Thyroid gland (tissue), 4 donors: ENCODE results near the gene CLEC11A.

Experiments
- POLR2A ChIP-seq, 2 donors: fragments of 450-650 bp; IDR thresholded peaks; one replicate each; pipeline ENCODE4 v1.6.1; 2017; ENCODE audit warnings: antibody characterized with exemption in 2 of 2, mild to moderate bottlenecking in 2 of 2, moderate library complexity in 1 of 2
- TF ChIP-seq, protein P1 (sequence below), 6 experiments: fragments of 200-600 bp in 3 of 6; fragments of 450-650 bp in 3 of 6; sonication (generic) in 3 of 6; IDR thresholded peaks; one replicate each; pipeline ENCODE4 v1.5.1; 2016 to 2019; ENCODE audit warnings: antibody characterized with exemption in 6 of 6, mild to moderate bottlenecking in 2 of 6, inconsistent platforms in 1 of 6, moderate library complexity in 1 of 6

DNA sequence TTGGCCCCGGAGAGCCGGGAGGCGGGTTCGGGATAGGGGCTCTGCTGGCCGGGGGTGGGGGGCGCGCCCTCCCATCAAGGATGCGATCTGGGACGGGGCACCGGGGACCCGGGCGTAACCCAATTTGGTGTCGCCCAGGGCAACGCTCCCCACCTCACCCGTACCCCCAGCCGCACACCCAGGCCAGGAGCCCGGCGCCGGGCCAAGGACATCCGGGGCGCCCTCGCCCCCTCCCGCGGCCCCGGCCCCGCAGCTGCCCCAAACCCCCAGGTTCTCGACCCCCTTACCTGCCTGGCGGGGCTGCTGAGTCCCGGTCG, 4.1 kb upstream of the CLEC11A start:
- TF ChIP-seq, protein P1, sequence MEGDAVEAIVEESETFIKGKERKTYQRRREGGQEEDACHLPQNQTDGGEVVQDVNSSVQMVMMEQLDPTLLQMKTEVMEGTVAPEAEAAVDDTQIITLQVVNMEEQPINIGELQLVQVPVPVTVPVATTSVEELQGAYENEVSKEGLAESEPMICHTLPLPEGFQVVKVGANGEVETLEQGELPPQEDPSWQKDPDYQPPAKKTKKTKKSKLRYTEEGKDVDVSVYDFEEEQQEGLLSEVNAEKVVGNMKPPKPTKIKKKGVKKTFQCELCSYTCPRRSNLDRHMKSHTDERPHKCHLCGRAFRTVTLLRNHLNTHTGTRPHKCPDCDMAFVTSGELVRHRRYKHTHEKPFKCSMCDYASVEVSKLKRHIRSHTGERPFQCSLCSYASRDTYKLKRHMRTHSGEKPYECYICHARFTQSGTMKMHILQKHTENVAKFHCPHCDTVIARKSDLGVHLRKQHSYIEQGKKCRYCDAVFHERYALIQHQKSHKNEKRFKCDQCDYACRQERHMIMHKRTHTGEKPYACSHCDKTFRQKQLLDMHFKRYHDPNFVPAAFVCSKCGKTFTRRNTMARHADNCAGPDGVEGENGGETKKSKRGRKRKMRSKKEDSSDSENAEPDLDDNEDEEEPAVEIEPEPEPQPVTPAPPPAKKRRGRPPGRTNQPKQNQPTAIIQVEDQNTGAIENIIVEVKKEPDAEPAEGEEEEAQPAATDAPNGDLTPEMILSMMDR (IDR thresholded peaks at IDR 0.05): no peak
- no peak for TF ChIP-seq POLR2A (IDR thresholded peaks at IDR 0.05)
